Hepatocyte (in vitro differentiated cells): Measurements from ENCODE around the gene ACVR1. TPM values are rescaled to one million over a fixed set of nuclear protein-coding genes. Genes with fewer than 3 reads are reported as not detected.

Source experiments
- DNase-seq: peaks from one replicate; pipeline ENCODE4 v3.0.0-alpha.2; 2016; ENCODE audit warnings: low spot score
- H2AFZ ChIP-seq: fragments of 200-600 bp; sonication (generic); 2 replicates; pipeline ENCODE4 v1.6.0; 2016; ENCODE audit warnings: antibody characterized with exemption, mild to moderate bottlenecking
- H3K27ac ChIP-seq: fragments of 200-600 bp; sonication (generic); 2 replicates; pipeline ENCODE4 v1.5.1; 2016; ENCODE audit warnings: mild to moderate bottlenecking
- H3K27me3 ChIP-seq: fragments of 200-600 bp; sonication (generic); 2 replicates; pipeline ENCODE4 v1.6.1; 2016
- H3K36me3 ChIP-seq: fragments of 200-600 bp; sonication (generic); replicated peaks from 2 replicates; pipeline ENCODE4 v1.5.1; 2016; ENCODE audit warnings: low read depth; ENCODE audit not compliant: insufficient read depth
- H3K4me1 ChIP-seq: fragments of 200-600 bp; sonication (generic); 2 replicates; pipeline ENCODE4 v1.5.1; 2016; ENCODE audit warnings: mild to moderate bottlenecking, moderate library complexity; ENCODE audit not compliant: insufficient read depth
- H3K4me2 ChIP-seq: fragments of 200-600 bp; sonication (generic); 2 replicates; pipeline ENCODE4 v1.6.0; 2016
- H3K4me3 ChIP-seq: fragments of 200-600 bp; sonication (generic); 2 replicates; pipeline ENCODE4 v1.5.1; 2016; ENCODE audit warnings: mild to moderate bottlenecking
- H3K79me2 ChIP-seq: fragments of 200-600 bp; sonication (generic); 2 replicates; pipeline ENCODE4 v1.6.0; 2017; ENCODE audit warnings: mild to moderate bottlenecking
- H3K9me2 ChIP-seq: fragments of 200-600 bp; sonication (generic); replicated peaks from 2 replicates; pipeline ENCODE4 v1.6.0; 2017; ENCODE audit warnings: mild to moderate bottlenecking; ENCODE audit not compliant: insufficient read depth
- H3K9me3 ChIP-seq: fragments of 200-600 bp; sonication (generic); 2 replicates; pipeline ENCODE4 v1.5.1; 2016; ENCODE audit warnings: low read depth, mild to moderate bottlenecking
- H4K20me1 ChIP-seq: fragments of 200-600 bp; sonication (generic); 2 replicates; pipeline ENCODE4 v1.6.0; 2016; ENCODE audit warnings: mild to moderate bottlenecking; ENCODE audit not compliant: insufficient read depth, poor library complexity, severe bottlenecking
- CTCF ChIP-seq: fragments of 200-600 bp; sonication (generic); IDR thresholded peaks from 2 replicates; pipeline ENCODE4 v1.5.1; 2016; ENCODE audit warnings: antibody characterized with exemption, mild to moderate bottlenecking; ENCODE audit not compliant: poor library complexity
- EZH2 ChIP-seq: fragments of 200-600 bp; sonication (generic); IDR thresholded peaks from 2 replicates; pipeline ENCODE4 v1.6.1; 2016; ENCODE audit warnings: antibody characterized with exemption, mild to moderate bottlenecking, borderline replicate concordance
- EZH2phosphoT487 ChIP-seq: fragments of 200-600 bp; sonication (generic); IDR thresholded peaks from one replicate; pipeline ENCODE4 v1.6.1; 2018; ENCODE audit warnings: antibody characterized with exemption, mild to moderate bottlenecking, low read depth, moderate library complexity; ENCODE audit not compliant: unreplicated experiment, severe bottlenecking
- WGBS: methylation state at CpG from one replicate; pipeline ENCODE4 v1.1.6; 2016; ENCODE audit warnings: low lambda C conversion rate; ENCODE audit errors: missing lambda C conversion rate; 5-methylcytosine and 5-hydroxymethylcytosine counted together
- polyA plus RNA-seq: library from polyadenylated mRNA; unstranded; fragments of >200 nt; fragmentation: Nextera tagmentation; extraction: Ambion mirVana; gene quantifications from 2 replicates; pipeline ENCODE4 v1.2.1, GENCODE V29; 2016
- total RNA-seq: library from RNA; depleted of rRNA; stranded (reverse); fragments of >200 nt; gene quantifications from 2 replicates; pipeline ENCODE4 v1.2.3, GENCODE V29; 2014

The ACVR1 gene
- total and polyA plus RNA-seq, 2 experiments from 2014 or later = 19.6 to 20.1 TPM

- Histone ChIP-seq H3K27me3 (no peaks in the 10 kb centered on the region), H3K79me2 (peaks cover 79% of the 10 kb centered on the region)
Measured at GRCh38 chr2:157845081-157845480, 31.0 kb downstream of the ACVR1 start.

GRCh38 chr2:157843935-157844334 lies 32.2 kb downstream of the ACVR1 start:
- Histone ChIP-seq H3K9me3 (no peaks in the 10 kb centered on the region), H3K4me1 (peaks cover 23% of the 10 kb centered on the region), H3K9me2 (no peaks in the 10 kb centered on the region), H3K27me3 (no peaks in the 10 kb centered on the region), H3K36me3 (no peaks in the 10 kb centered on the region), H3K27ac (no peak overlapping the region), H2AFZ (no peak overlapping the region), H3K4me2 (no peak overlapping the region), H3K4me3 (no peak overlapping the region), H3K79me2 (peaks cover 76% of the 10 kb centered on the region), H4K20me1 (peaks cover 4% of the 10 kb centered on the region)
- no peak for TF ChIP-seq CTCF
- TF ChIP-seq EZH2phosphoT487 = no peak
- no peak for TF ChIP-seq EZH2
- 96% methylated on average over 4 of the region's 4 CpGs for WGBS
- no peak for DNase-seq

More at GRCh38 chr2:157845081-157845480, 31.0 kb downstream of the ACVR1 start:
- TF ChIP-seq EZH2phosphoT487 (no peak), EZH2 (no peak), CTCF (no peak)
- H3K4me3 ChIP-seq = no peak overlapping the region
- no peak for DNase-seq
- no peak overlapping the region for H3K27ac ChIP-seq
- H3K36me3 ChIP-seq = no peaks in the 10 kb centered on the region
- 92% methylated on average over 2 of the region's 2 CpGs for WGBS
- peaks cover 10% of the 10 kb centered on the region for H4K20me1 ChIP-seq
- H2AFZ ChIP-seq = no peak overlapping the region
- peaks cover 13% of the 10 kb centered on the region for H3K4me1 ChIP-seq
- H3K9me3 ChIP-seq = no peaks in the 10 kb centered on the region
- no peaks in the 10 kb centered on the region for H3K9me2 ChIP-seq
- no peak overlapping the region for H3K4me2 ChIP-seq

GRCh38 chr2:157843081-157843480 lies 33.0 kb downstream of the ACVR1 start:
- Histone ChIP-seq H3K4me2 (no peak overlapping the region), H3K79me2 (peaks cover 69% of the 10 kb centered on the region), H3K27me3 (no peaks in the 10 kb centered on the region), H4K20me1 (no peaks in the 10 kb centered on the region), H3K9me2 (no peaks in the 10 kb centered on the region), H3K27ac (no peak overlapping the region), H3K4me3 (no peak overlapping the region), H3K9me3 (no peaks in the 10 kb centered on the region), H3K4me1 (peaks cover 32% of the 10 kb centered on the region), H2AFZ (no peak overlapping the region), H3K36me3 (no peaks in the 10 kb centered on the region)
- no peak for DNase-seq
- 100% methylated on average over 1 of the region's 1 CpG for WGBS
- TF ChIP-seq CTCF (no peak), EZH2 (no peak), EZH2phosphoT487 (no peak)
